Body of pancreas (tissue), 4 donors: ENCODE measurements around the gene LYPD3. TPM values are rescaled to one million over a fixed set of nuclear protein-coding genes. Genes with fewer than 3 reads are reported as not detected.

Source experiments
- ATAC-seq: fragments of 150-250 bp; one replicate; pipeline ENCODE4 v1.9.1; 2016
- DNase-seq, 4 donors: peaks; one replicate each; pipeline ENCODE4 v3.0.0-alpha.2; 2019
- H3K27ac ChIP-seq, 4 donors: fragments of 200-600 bp; sonication (generic); 1 replicate in 3 of 4; 2 replicates in 1 of 4; pipeline versions ENCODE4 v1.5.1 to v1.6.1; 2016 to 2019; ENCODE audit warnings: mild to moderate bottlenecking in 1 of 4, mixed read lengths in 1 of 4, moderate library complexity in 1 of 4
- H3K27me3 ChIP-seq, 2 donors: fragments of 200-600 bp; sonication (generic); one replicate each; pipeline ENCODE4 v1.6.0; 2016; ENCODE audit warnings: mild to moderate bottlenecking in 1 of 2
- H3K36me3 ChIP-seq, 2 donors: fragments of 200-600 bp; sonication (generic); replicated peaks in 1 of 2; 2 replicates each; pipeline ENCODE4 v1.5.1; 2016; ENCODE audit warnings: low read depth in 2 of 2; ENCODE audit not compliant: insufficient read depth in 1 of 2
- H3K4me1 ChIP-seq: fragments of 200-600 bp; sonication (generic); one replicate; pipeline ENCODE4 v1.6.0; 2016
- H3K4me3 ChIP-seq, 2 donors: fragments of 200-600 bp; sonication (generic); 1 replicate in 1 of 2; 2 replicates in 1 of 2; pipeline ENCODE4 v1.5.1; 2016 to 2019
- H3K9me3 ChIP-seq, 3 donors: fragments of 200-600 bp; sonication (generic); 1 replicate in 2 of 3; 2 replicates in 1 of 3; pipeline ENCODE4 v1.5.1; 2016
- CTCF ChIP-seq, 7 experiments: fragments of 450-650 bp in 4 of 7; fragments of 200-600 bp in 3 of 7; sonication (generic) in 3 of 7; IDR thresholded peaks; one replicate each; pipeline ENCODE4 v1.5.1; 2016 to 2019; ENCODE audit warnings: antibody characterized with exemption in 7 of 7
- POLR2A ChIP-seq, 3 donors: fragments of 450-650 bp; IDR thresholded peaks; one replicate each; pipeline ENCODE4 v1.6.1; 2016; ENCODE audit warnings: antibody characterized with exemption in 3 of 3, mild to moderate bottlenecking in 2 of 3
- WGBS, 2 donors: methylation state at CpG; one replicate each; pipeline ENCODE4 v1.1.5; 2017; 5-methylcytosine and 5-hydroxymethylcytosine counted together
- intact Hi-C: fragments of 100-400 bp; cut with DNase I; formaldehyde crosslinking; loops from one replicate; pipeline ENCODE4 v1.15.1; 2023
- total RNA-seq, 2 donors: library from RNA; depleted of rRNA; stranded (reverse); fragments of >200 nt; gene quantifications; one replicate each; pipeline ENCODE4 v1.1.0, GENCODE V29; 2016

LYPD3 gene
- total RNA-seq, 2 donors from 2014 or later, result 0.26 TPM; not detected in 1

- Histone ChIP-seq H3K4me3 (no peak overlapping the region), H3K27me3 (no peaks in the 10 kb centered on the region), H3K9me3 (no peaks in the 10 kb centered on the region), H3K27ac (peak overlapping the region in 1 of 4 donors; percentile 46), H3K36me3 (no peaks in the 10 kb centered on the region), H3K4me1 (no peaks in the 10 kb centered on the region)
- TF ChIP-seq POLR2A (IDR thresholded peaks at IDR 0.05) (no peak), CTCF (IDR thresholded peaks at IDR 0.05) (no peak)
- no peak for ATAC-seq
- intact Hi-C loops, result no loop called here
- WGBS, 2 donors, result 27 to 34% methylated on average over 10 of the region's 10 CpGs
- no peak for DNase-seq
Observed at GRCh38 chr19:43455321-43456113, 9.9 kb downstream of the LYPD3 start.

GRCh38 chr19:43454031-43454430, 11.4 kb downstream of the LYPD3 start:
- Histone ChIP-seq H3K9me3 (no peaks in the 10 kb centered on the region), H3K27me3 (no peaks in the 10 kb centered on the region), H3K4me1 (no peaks in the 10 kb centered on the region), H3K27ac (no peak overlapping the region), H3K36me3 (no peaks in the 10 kb centered on the region), H3K4me3 (no peak overlapping the region)
- no peak for DNase-seq
- intact Hi-C loops, result no loop called here
- TF ChIP-seq CTCF (IDR thresholded peaks at IDR 0.05) (no peak), POLR2A (IDR thresholded peaks at IDR 0.05) (no peak)
- WGBS, 2 donors, result 70 to 75% methylated on average over 2 of the region's 2 CpGs
- ATAC-seq, result no peak

- no peak overlapping the region for H3K4me3 ChIP-seq
- H3K27ac ChIP-seq, result no peak overlapping the region
- H3K27me3 ChIP-seq, result no peaks in the 10 kb centered on the region
- intact Hi-C loops, result no loop called here
- WGBS, 2 donors, result 55 to 64% methylated on average over 3 of the region's 3 CpGs
- ATAC-seq, result no peak
- no peaks in the 10 kb centered on the region for H3K36me3 ChIP-seq
- TF ChIP-seq CTCF (IDR thresholded peaks at IDR 0.05) (no peak), POLR2A (IDR thresholded peaks at IDR 0.05) (no peak)
- H3K4me1 ChIP-seq, result no peaks in the 10 kb centered on the region
- no peaks in the 10 kb centered on the region for H3K9me3 ChIP-seq
- DNase-seq, result no peak
Observed at GRCh38 chr19:43452582-43452981, 12.8 kb downstream of the LYPD3 start.

- no peak overlapping the region for H3K27ac ChIP-seq
Observed at GRCh38 chr19:43450545-43450997, 14.8 kb downstream of the LYPD3 start.

More at GRCh38 chr19:43450545-43450997, 14.8 kb downstream of the LYPD3 start:
- intact Hi-C loops, result no loop called here
- ATAC-seq (no peak), DNase-seq (peak in 1 of 4 donors; percentile 22)
- no peaks in the 10 kb centered on the region for H3K4me1 ChIP-seq
- no peaks in the 10 kb centered on the region for H3K27me3 ChIP-seq
- H3K36me3 ChIP-seq, result no peaks in the 10 kb centered on the region
- no peak overlapping the region for H3K4me3 ChIP-seq
- 55 to 71% methylated on average over 2 of the region's 2 CpGs for WGBS, 2 donors
- no peaks in the 10 kb centered on the region for H3K9me3 ChIP-seq
- TF ChIP-seq POLR2A (IDR thresholded peaks at IDR 0.05), result no peak
- no peak for TF ChIP-seq CTCF (IDR thresholded peaks at IDR 0.05)
